Left lung (tissue), 10 donors: ENCODE results near the gene INPP5A. TPM values are rescaled to one million over a fixed set of nuclear protein-coding genes. Genes with fewer than 3 reads are reported as not detected.

Source experiments
- ATAC-seq: fragments of 200-7000 bp; cut with Tn5 transposase; one replicate; pipeline ENCODE4 v1.9.1; 2020; ENCODE audit warnings: moderate library complexity
- DNase-seq, 4 donors: peaks; one replicate each; pipeline ENCODE4 v3.0.0-alpha.2; 2013 to 2020
- H3K27ac ChIP-seq, 2 donors: fragments of 200-600 bp; sonication (generic) in 1 of 2; one replicate each; pipeline versions ENCODE4 v1.5.0 to v1.8.0; 2020 to 2021
- H3K27me3 ChIP-seq, 2 donors: fragments of 200-600 bp; sonication (generic) in 1 of 2; one replicate each; pipeline versions ENCODE4 v1.5.0 to v1.8.0; 2020 to 2021
- H3K36me3 ChIP-seq, 2 donors: fragments of 200-600 bp; sonication (generic) in 1 of 2; one replicate each; pipeline versions ENCODE4 v1.5.0 to v1.8.0; 2020 to 2021
- H3K4me1 ChIP-seq, 2 donors: fragments of 200-600 bp; one replicate each; pipeline ENCODE4 v1.8.0; 2021
- H3K4me3 ChIP-seq, 2 donors: fragments of 200-600 bp; sonication (generic) in 1 of 2; one replicate each; pipeline versions ENCODE4 v1.5.0 to v1.8.0; 2020 to 2021; ENCODE audit warnings: mild to moderate bottlenecking in 1 of 2
- H3K9me3 ChIP-seq, 2 donors: fragments of 200-600 bp; sonication (generic) in 1 of 2; one replicate each; pipeline versions ENCODE4 v1.5.0 to v1.8.0; 2020 to 2021
- CTCF ChIP-seq, 2 donors: fragments of 200-600 bp; sonication (generic) in 1 of 2; IDR thresholded peaks; one replicate each; pipeline versions ENCODE4 v1.5.0 to v1.8.0; 2021; ENCODE audit warnings: antibody characterized with exemption in 2 of 2
- intact Hi-C, 2 donors: fragments of 100-400 bp; cut with DNase I; formaldehyde crosslinking; loops; one replicate each; pipeline versions ENCODE4 v1.11.2 to v1.14.2; 2022
- polyA plus RNA-seq, 6 donors: library from polyadenylated mRNA; unstranded; fragments of 120-200 nt; gene quantifications; one replicate each; pipeline ENCODE4 v1.2.1, GENCODE V29; 2013; ENCODE audit not compliant: insufficient read length in 6 of 6
- total RNA-seq, 2 donors: library from RNA; stranded (reverse); fragmentation: NEBNext Ultra II Directional; extraction: Animal tissue kit (Norgen Biotek cat#: 25700); gene quantifications; one replicate each; pipeline ENCODE4 v1.2.1, GENCODE V29; 2021
- donor health status: DM: no; HTN: yes; CAD: no.
- donor health status: DM: no; HTN: no; CAD: no.

The INPP5A gene
- total and polyA plus RNA-seq, 8 donors: 32.0 to 44.0 (median 36.8) TPM

GRCh38 chr10:132607961-132608495, 70.4 kb downstream of the INPP5A start:
- intact Hi-C loops: no loop called here
- no peak for ATAC-seq
- TF ChIP-seq CTCF (IDR thresholded peaks at IDR 0.05): no peak

GRCh38 chr10:132608511-132609195, 71.1 kb downstream of the INPP5A start:
- no peaks in the 10 kb centered on the region for H3K27me3 ChIP-seq
- ATAC-seq: no peak
- H3K9me3 ChIP-seq: no peaks in the 10 kb centered on the region
- H3K36me3 ChIP-seq: no peaks in the 10 kb centered on the region
- intact Hi-C loops: no loop called here
- DNase-seq: peak in 1 of 4 donors; percentile 80
- H3K27ac ChIP-seq: no peak overlapping the region
- no peak for TF ChIP-seq CTCF (IDR thresholded peaks at IDR 0.05)
- H3K4me3 ChIP-seq: no peak overlapping the region
- peaks cover 0 to 12% of the 10 kb centered on the region in 2 donors for H3K4me1 ChIP-seq

More at GRCh38 chr10:132607961-132608495, 70.4 kb downstream of the INPP5A start:
- Histone ChIP-seq H3K9me3 (no peaks in the 10 kb centered on the region), H3K27me3 (no peaks in the 10 kb centered on the region), H3K27ac (no peak overlapping the region), H3K4me3 (no peak overlapping the region), H3K36me3 (no peaks in the 10 kb centered on the region), H3K4me1 (peaks cover 0 to 12% of the 10 kb centered on the region in 2 donors)
- peak in 1 of 4 donors; percentile 67 for DNase-seq

GRCh38 chr10:132609211-132609610, 71.6 kb downstream of the INPP5A start:
- Histone ChIP-seq H3K27me3 (no peaks in the 10 kb centered on the region), H3K4me1 (peaks cover 0 to 12% of the 10 kb centered on the region in 2 donors), H3K9me3 (no peaks in the 10 kb centered on the region), H3K4me3 (no peak overlapping the region), H3K27ac (no peak overlapping the region), H3K36me3 (peaks cover 0 to under 1% of the 10 kb centered on the region in 2 donors)
- intact Hi-C loops: no loop called here
- DNase-seq (peak in 1 of 4 donors; percentile 55), ATAC-seq (no peak)
- TF ChIP-seq CTCF (IDR thresholded peaks at IDR 0.05): no peak

- intact Hi-C loops: no loop called here
- Histone ChIP-seq H3K4me3 (no peak overlapping the region), H3K36me3 (peaks cover 0 to 10% of the 10 kb centered on the region in 2 donors), H3K9me3 (no peaks in the 10 kb centered on the region), H3K27me3 (no peaks in the 10 kb centered on the region), H3K4me1 (peaks cover 0 to 12% of the 10 kb centered on the region in 2 donors), H3K27ac (no peak overlapping the region)
- no peak for ATAC-seq
- DNase-seq: peak in 1 of 4 donors; percentile 55
- TF ChIP-seq CTCF (IDR thresholded peaks at IDR 0.05): no peak
Measured at GRCh38 chr10:132610071-132610701, 72.6 kb downstream of the INPP5A start.
